Neural progenitor cell (in vitro differentiated cells): ENCODE measurements around the gene PARN.

Experiments
- EZH2 ChIP-seq: fragments of 200-600 bp; sonication (generic); IDR thresholded peaks from 2 replicates; pipeline ENCODE4 v1.6.1; 2017; ENCODE audit warnings: antibody characterized with exemption, mild to moderate bottlenecking, moderate library complexity
- EZH2phosphoT487 ChIP-seq: fragments of 200-600 bp; sonication (generic); IDR thresholded peaks from 2 replicates; pipeline ENCODE4 v1.6.1; 2017; ENCODE audit warnings: antibody characterized with exemption
- TF ChIP-seq, protein P1 (sequence below): fragments of 200-600 bp; sonication (generic); IDR thresholded peaks from 2 replicates; pipeline ENCODE4 v1.5.1; 2017; ENCODE audit warnings: antibody characterized with exemption, mild to moderate bottlenecking

DNA sequence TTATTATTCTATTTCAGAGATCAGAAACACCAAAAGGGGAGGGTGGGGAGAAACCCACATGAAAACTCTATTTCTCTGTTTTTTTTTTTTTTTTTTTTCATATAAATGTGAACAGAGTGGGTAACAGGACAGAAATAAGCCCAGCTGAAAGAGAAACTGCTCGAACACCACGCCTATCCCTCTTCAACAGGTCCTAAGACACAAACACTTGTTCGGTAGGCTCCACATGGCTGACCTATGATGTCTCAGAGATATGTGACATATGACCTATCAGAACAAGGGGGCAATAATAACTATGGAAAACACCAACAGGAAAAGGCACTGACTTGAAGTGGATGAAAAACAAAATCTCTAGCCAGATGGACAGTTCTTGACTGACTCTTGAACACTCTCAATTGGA lies 44.8 kb downstream of the PARN start:
- TF ChIP-seq, protein P1, sequence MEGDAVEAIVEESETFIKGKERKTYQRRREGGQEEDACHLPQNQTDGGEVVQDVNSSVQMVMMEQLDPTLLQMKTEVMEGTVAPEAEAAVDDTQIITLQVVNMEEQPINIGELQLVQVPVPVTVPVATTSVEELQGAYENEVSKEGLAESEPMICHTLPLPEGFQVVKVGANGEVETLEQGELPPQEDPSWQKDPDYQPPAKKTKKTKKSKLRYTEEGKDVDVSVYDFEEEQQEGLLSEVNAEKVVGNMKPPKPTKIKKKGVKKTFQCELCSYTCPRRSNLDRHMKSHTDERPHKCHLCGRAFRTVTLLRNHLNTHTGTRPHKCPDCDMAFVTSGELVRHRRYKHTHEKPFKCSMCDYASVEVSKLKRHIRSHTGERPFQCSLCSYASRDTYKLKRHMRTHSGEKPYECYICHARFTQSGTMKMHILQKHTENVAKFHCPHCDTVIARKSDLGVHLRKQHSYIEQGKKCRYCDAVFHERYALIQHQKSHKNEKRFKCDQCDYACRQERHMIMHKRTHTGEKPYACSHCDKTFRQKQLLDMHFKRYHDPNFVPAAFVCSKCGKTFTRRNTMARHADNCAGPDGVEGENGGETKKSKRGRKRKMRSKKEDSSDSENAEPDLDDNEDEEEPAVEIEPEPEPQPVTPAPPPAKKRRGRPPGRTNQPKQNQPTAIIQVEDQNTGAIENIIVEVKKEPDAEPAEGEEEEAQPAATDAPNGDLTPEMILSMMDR, result no peak
- TF ChIP-seq EZH2, result no peak
- no peak for TF ChIP-seq EZH2phosphoT487
